ENCODE results near the gene DENND1A.
"Not testable (repeated sequence)": the region's sequence is repeated elsewhere in the genome, so short reads cannot be mapped to it uniquely, and the experiment has no call there.

The DENND1A gene

GRCh38 chr9:123339666-123340510 is 590.0 kb downstream of the DENND1A start:
- peak; percentile 42 to 67 for DNase-seq (ENCODE audit: low read depth in 2 of 2)

- peak; percentile 53 to 75 for DNase-seq (ENCODE audit: low read depth in 2 of 2)
Measured at GRCh38 chr9:123338710-123339665, 590.9 kb downstream of the DENND1A start.

GRCh38 chr9:123337971-123338370 is 592.0 kb downstream of the DENND1A start:
- no peak for DNase-seq (ENCODE audit: low read depth in 2 of 2)

- DNase-seq (ENCODE audit: low read depth in 2 of 2), result no peak
Measured at GRCh38 chr9:123336959-123337358, 593.0 kb downstream of the DENND1A start.

- DNase-seq (ENCODE audit: low read depth in 2 of 2), result no peak
Measured at GRCh38 chr9:123336449-123336848, 593.5 kb downstream of the DENND1A start.

- DNase-seq (ENCODE audit: low read depth in 2 of 2), result no peak
Measured at GRCh38 chr9:123335986-123336329, 594.0 kb downstream of the DENND1A start.

- no peak for DNase-seq (ENCODE audit: low read depth in 2 of 2)
Measured at GRCh38 chr9:123335193-123335985, 594.5 kb downstream of the DENND1A start.

GRCh38 chr9:123334639-123335038 is 595.3 kb downstream of the DENND1A start:
- no peak for DNase-seq (ENCODE audit: low read depth in 2 of 2)

GRCh38 chr9:123333058-123333669 is 596.8 kb downstream of the DENND1A start:
- not testable (repeated sequence) for DNase-seq (ENCODE audit: low read depth in 2 of 2)

- DNase-seq (ENCODE audit: low read depth in 2 of 2), result no peak
Measured at GRCh38 chr9:123331346-123332060, 598.4 kb downstream of the DENND1A start.
